NT2/D1 (cell line): Measurements from ENCODE around the gene DSCAM.

ENCODE experiments used
- SUZ12 ChIP-seq: IDR thresholded peaks from 2 replicates; pipeline ENCODE4 v1.6.1; 2011; ENCODE audit not compliant: insufficient read length, insufficient read depth; ENCODE audit errors: extremely low read depth
- YY1 ChIP-seq: IDR thresholded peaks from 2 replicates; pipeline ENCODE4 v1.6.1; 2011; ENCODE audit not compliant: insufficient read length, insufficient read depth

- TF ChIP-seq SUZ12, result no peak
- no peak for TF ChIP-seq YY1
Observed at GRCh38 chr21:40134731-40135492, 712.0 kb downstream of the DSCAM start.
